Measurements from ENCODE around the gene WFIKKN2.

Gene WFIKKN2

GRCh38 chr17:50808413-50808812 is 27.0 kb upstream of the WFIKKN2 start:
- no peak for DNase-seq (ENCODE audit: low read depth)

- DNase-seq (ENCODE audit: low read depth), result no peak
Measured at GRCh38 chr17:50808888-50809287, 26.5 kb upstream of the WFIKKN2 start.

- no peak for DNase-seq (ENCODE audit: low read depth)
Measured at GRCh38 chr17:50813583-50813982, 21.8 kb upstream of the WFIKKN2 start.

- DNase-seq (ENCODE audit: low read depth), result no peak
Measured at GRCh38 chr17:50815400-50815799, 20.0 kb upstream of the WFIKKN2 start.

GRCh38 chr17:50816271-50816670 is 19.1 kb upstream of the WFIKKN2 start:
- DNase-seq (ENCODE audit: low read depth), result no peak

GRCh38 chr17:50816771-50817751 is 18.3 kb upstream of the WFIKKN2 start:
- DNase-seq (ENCODE audit: low read depth), result peak; percentile 44

GRCh38 chr17:50817838-50818237 is 17.5 kb upstream of the WFIKKN2 start:
- DNase-seq (ENCODE audit: low read depth), result no peak

GRCh38 chr17:50818261-50818660 is 17.1 kb upstream of the WFIKKN2 start:
- DNase-seq (ENCODE audit: low read depth), result no peak

GRCh38 chr17:50818921-50819657 is 16.3 kb upstream of the WFIKKN2 start:
- no peak for DNase-seq (ENCODE audit: low read depth)

GRCh38 chr17:50820651-50821050 is 14.7 kb upstream of the WFIKKN2 start:
- DNase-seq (ENCODE audit: low read depth), result no peak

GRCh38 chr17:50822550-50822949 is 12.8 kb upstream of the WFIKKN2 start:
- no peak for DNase-seq (ENCODE audit: low read depth)

- DNase-seq (ENCODE audit: low read depth), result no peak
Measured at GRCh38 chr17:50824429-50824828, 11.0 kb upstream of the WFIKKN2 start.

- DNase-seq (ENCODE audit: low read depth), result no peak
Measured at GRCh38 chr17:50825188-50825587, 10.2 kb upstream of the WFIKKN2 start.

- DNase-seq (ENCODE audit: low read depth), result no peak
Measured at GRCh38 chr17:50828508-50829170, 6.7 kb upstream of the WFIKKN2 start.

- DNase-seq (ENCODE audit: low read depth), result no peak
Measured at GRCh38 chr17:50829332-50829731, 6.1 kb upstream of the WFIKKN2 start.

GRCh38 chr17:50830352-50830751 is 5.0 kb upstream of the WFIKKN2 start:
- no peak for DNase-seq (ENCODE audit: low read depth)

GRCh38 chr17:50830994-50831393 is 4.4 kb upstream of the WFIKKN2 start:
- DNase-seq (ENCODE audit: low read depth), result no peak

GRCh38 chr17:50831471-50831928 is 3.9 kb upstream of the WFIKKN2 start:
- DNase-seq (ENCODE audit: low read depth), result no peak

- DNase-seq (ENCODE audit: low read depth), result no peak
Measured at GRCh38 chr17:50832267-50832863, 3.0 kb upstream of the WFIKKN2 start.

- no peak for DNase-seq (ENCODE audit: low read depth)
Measured at GRCh38 chr17:50832864-50833381, 2.5 kb upstream of the WFIKKN2 start.

- no peak for DNase-seq (ENCODE audit: low read depth)
Measured at GRCh38 chr17:50833510-50834428, 1.6 kb upstream of the WFIKKN2 start.

Data from activated T-helper 9 cell treated with anti-CD3 and anti-CD28 coated beads, Interleukin-2, amount 50 U/mL, for 16 hours (primary cell).